ENCODE measurements around the gene GOLGA6L9.
"Not testable (repeated sequence)": the region's sequence is repeated elsewhere in the genome, so short reads cannot be mapped to it uniquely, and the experiment has no call there.

The GOLGA6L9 gene, protein sequence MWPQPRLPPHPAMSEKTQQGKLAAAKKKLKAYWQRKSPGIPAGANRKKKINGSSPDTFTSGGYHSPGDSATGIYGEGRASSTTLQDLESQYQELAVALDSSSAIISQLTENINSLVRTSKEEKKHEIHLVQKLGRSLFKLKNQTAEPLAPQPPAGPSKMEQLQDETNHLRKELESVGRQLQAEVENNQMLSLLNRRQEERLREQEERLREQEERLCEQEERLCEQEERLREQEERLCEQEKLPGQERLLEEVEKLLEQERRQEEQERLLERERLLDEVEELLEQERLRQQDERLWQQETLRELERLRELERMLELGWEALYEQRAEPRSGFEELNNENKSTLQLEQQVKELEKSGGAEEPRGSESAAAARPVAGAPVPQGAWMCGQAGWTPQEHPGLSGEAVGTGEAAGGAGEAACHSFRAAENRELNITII

DNA sequence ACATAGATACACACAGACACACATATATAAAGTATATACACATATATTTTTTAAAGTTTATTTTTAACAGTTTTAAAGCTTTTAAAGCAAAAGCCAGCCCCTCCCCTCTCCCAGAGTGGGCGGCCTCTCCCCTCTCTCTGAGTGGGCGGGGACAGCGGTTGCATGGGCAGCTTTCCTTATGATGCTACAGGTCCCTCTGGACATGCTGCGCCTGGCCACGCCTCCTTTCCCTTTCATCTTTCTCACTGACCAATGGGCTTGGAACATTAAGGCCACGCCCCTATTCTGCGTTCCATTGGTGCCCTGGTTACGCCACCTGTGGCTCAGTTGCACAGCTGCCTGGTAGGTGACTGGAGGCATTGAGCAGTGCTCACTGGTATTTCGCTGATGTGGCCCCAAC, at the start of gene GOLGA6L9:
GOLGA6L9 (plus strand) TSS at position 124 of the 400 bp plus-strand sequence; CDS start at position 388, 264 bp downstream.
- DNase-seq (ENCODE audit: low read depth): not testable (repeated sequence)

DNA sequence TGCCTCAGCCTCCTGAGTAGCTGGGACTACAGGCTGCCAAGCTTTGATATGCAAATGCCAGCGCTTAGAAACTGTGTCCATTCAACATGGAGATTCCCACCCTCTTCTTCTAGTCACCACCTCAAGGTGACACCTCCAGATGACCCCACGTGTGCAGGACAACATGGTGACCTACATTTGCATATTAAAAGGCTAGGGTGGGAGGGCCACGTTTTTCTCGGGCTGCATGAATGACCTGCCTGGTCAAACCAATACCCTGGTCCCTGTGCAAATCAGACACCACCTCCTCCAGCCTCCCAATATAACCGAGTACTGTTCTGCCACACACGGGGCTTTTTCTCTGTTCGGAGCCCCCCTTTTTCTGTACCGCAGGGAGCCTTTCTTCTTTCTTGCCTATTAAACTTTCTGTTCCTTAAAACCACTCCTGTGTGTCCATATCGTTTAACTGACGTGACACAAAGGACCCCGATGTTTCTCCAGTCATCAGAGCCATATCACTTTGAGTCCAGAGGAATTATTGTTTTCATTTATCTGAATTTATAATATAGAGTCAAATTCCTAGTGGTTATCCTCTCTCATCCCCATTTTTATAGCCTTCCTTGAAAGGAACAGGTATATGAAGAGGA, 48.2 kb upstream of the GOLGA6L9 start:
- DNase-seq (ENCODE audit: low read depth): not testable (repeated sequence)

DNA sequence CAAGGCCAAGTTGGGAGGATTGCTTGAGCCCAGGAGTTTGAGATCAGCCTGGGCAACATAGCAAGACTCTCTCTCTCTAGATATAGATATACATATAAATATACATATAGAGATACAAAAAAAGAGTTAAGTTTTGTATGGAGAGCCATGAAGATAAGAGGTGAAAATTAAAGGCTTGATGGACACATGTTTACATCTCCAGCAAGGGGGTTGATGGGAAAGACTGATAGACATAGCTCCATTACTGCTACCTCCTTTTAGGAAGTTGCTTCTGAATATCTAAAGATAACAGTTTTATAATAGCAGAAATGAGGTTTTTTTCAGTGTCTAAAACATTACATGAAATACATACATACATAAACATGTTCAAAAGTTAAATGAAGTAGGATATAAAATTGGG, 42.4 kb upstream of the GOLGA6L9 start:
- not testable (repeated sequence) for DNase-seq (ENCODE audit: low read depth)

DNA sequence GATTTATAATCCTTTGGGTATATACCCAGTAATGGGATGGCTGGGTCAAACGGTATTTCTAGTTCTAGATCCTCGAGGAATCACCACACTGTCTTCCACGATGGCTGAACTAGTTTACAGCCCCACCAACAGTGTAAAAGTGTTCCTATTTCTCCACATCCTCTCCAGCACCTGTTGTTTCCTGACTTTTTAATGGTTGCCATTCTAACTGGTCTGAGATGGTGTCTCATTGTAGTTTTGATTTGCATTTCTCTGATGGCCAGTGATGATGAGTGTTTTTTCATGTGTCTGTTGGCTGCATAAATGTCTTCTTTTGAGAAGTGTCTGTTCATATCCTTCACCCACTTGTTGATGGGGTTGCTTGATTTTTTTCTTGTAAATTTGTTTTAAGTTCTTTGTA, 39.5 kb upstream of the GOLGA6L9 start:
- DNase-seq (ENCODE audit: low read depth): not testable (repeated sequence)

DNA sequence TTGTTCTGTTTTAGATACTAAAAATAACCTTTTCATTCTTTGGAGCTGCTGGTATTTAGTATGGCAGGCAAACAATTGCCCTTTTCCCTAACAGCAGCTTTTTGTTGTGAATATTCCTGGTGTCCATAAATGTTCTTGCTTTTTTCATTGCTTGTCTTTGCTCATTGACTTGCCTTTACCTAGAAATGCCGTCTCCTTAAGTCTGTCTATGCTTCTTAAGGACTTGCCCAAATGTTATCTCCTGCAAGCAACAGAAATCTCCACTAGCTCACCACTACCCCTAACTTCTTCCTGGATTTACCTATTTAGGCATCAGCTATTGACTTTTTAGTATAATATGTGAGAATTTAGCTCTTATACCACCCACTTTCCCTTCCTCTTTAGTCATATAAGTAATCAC, 37.5 kb upstream of the GOLGA6L9 start:
- not testable (repeated sequence) for DNase-seq (ENCODE audit: low read depth)

DNA sequence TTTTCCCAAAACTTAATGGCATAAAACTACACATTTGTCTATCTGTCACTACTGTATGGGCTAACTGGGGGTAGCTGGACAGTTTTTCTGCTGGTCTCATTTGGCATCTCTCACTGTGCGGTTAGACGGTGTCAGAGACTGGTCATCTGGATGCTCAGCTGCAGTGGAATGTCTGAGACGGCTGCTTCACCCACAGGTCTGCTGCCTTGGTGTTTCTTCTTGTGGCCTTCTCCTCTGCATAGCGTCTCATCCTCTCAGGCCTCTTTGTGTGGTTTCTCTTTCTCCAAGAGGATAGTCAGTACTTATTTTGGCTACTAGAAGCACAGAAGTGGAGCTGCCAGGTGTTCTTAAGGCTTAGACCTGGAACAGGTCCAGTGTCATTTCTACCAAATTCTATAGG, 35.9 kb upstream of the GOLGA6L9 start:
- DNase-seq (ENCODE audit: low read depth): no peak

DNA sequence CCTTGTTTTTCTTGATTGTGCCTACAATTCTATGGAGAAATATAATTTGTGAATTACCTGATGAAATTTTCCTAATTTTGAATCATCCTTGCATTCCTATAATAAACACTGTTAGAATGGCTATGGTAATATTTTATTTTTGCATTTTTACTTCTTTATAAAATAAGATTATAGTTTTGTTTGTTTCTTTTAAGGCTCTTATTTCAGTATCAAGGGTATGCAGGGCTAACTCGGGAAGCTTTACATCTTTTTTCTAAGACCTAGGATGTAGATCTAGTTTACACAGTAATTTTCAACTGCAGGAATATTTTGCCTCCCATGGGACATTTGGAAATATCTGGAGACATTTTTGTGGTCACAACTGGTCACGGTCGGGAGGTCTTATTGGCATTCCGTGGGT, 33.8 kb upstream of the GOLGA6L9 start:
- not testable (repeated sequence) for DNase-seq (ENCODE audit: low read depth)

DNA sequence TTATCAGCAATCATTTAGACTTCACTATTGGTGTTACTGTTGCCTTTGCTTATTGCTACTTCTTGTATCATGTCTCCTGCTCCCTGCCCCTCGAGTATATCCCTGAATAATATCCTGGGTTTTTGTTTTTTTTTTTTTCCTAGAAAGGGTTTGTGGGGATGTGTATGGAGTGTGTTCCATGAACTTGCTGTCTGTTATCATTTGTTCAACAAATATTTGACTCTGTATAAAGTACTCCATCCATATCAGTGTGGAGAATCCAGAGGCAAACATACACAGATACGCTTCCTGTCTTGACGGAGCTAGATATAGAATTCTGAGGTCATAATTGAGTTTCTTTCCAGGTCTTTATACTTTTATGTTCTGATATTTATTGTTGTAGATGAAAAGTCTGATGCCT, 31.8 kb upstream of the GOLGA6L9 start:
- no peak for DNase-seq (ENCODE audit: low read depth)

DNA sequence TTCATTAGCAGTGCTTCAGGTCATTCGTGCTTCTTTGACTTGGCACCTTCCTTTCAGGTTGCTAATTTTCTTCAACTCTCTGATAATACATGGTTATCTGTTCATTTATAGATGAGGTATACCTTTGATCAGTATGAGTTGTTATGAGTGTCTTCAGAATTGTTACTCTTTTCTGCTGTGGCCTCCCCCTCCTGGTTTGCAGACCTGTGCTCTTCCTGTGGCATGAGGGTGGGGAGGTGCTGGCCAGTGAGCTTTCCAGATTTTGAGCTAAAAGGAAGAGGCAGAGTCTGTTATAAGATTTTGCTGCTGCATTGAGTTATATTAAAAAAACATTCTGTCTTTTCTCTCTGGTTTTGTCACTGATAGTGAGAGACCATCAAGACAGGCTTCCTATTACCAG, 30.8 kb upstream of the GOLGA6L9 start:
- DNase-seq (ENCODE audit: low read depth): no peak

DNA sequence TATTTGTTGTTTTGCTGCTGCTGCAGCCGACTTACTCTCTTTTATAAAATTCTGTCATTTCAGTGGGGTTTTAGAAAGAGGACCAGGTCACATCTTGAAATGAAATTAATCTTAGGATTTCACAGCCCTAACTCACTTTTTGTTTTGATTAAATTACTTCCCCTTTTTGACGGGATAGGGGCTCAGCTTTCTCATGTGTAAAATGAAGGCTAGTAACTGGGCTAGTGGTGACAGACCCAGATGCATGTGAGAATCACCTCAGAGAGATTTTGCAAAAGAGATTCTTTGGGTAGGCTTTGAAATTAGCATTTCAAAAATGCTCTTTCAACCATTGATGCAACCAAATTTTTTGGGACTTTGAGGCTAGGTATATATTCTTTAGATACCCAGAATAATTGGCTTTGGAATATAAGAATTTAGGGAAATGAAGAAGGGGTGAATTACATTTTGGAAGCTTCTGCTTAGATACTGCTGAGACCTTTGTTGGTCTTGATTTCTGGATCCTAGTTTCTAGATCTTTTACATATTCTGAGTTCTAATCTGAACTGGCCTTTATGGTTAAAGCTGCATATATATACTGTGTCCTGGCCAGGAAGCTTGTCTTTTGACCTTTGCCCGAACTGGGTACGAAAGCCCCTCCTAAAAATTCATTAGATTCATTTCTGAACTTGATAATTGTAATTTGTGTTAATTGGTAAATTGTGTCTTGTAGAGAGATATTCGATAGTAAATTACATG, 30.1 kb upstream of the GOLGA6L9 start:
- DNase-seq (ENCODE audit: low read depth): not testable (repeated sequence)

DNA sequence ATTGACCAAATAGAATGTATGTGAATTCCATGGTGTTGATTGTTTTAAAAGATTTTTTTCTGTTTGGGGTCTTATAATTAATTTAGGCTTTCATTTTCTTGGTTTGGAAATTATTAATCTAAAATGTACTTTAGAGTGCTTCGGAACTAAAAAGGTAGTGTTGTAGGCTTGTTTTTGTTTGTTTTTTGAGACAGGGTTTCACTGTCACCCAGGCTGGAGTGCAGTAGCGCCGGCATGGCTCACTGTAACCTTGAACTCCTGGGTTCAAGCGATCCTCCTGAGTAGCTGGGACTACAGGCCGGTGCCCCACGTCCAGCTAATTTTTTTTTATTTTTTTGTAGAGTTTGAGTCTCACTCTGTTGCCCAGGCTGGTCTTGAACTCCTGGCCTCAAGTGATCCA, 27.7 kb upstream of the GOLGA6L9 start:
- not testable (repeated sequence) for DNase-seq (ENCODE audit: low read depth)

DNA sequence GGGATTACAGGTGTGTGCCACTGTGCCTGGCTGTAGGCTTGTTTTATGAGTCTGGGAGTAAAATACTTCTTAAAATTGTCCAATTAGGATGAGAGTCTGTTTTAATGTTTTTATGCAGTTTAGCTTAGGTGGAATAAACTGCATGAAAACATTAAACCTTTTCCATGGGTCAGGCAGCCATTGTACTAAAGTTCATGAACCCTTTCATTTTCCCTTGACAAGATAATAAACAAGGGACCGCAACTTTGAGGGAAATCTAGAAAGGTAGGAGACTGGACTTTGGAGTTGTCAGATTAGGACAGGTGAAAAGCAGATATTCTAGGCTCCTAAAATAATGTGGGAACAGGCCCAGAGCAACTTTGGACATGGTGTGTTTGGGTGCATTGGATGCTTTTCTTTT, 27.3 kb upstream of the GOLGA6L9 start:
- DNase-seq (ENCODE audit: low read depth): not testable (repeated sequence)

DNA sequence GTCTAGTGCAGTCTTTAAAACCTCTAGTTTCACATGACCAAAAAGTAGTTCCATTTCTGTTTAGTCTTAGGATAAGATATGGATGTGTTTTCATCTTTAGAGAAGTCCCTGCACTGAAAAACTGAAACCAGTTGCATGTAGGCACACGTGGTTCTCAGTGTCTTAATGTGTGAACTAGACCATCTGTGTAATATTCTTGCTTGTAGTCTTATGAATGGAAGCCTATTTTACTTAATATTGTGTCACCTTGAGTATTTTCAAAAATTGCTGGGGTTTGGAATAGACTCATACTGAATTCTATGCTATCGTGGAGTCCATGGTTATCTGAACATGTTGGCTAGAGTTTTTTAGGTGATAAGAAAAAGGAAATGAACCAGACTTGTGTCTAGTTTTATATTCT, 23.4 kb upstream of the GOLGA6L9 start:
- DNase-seq (ENCODE audit: low read depth): not testable (repeated sequence)

DNA sequence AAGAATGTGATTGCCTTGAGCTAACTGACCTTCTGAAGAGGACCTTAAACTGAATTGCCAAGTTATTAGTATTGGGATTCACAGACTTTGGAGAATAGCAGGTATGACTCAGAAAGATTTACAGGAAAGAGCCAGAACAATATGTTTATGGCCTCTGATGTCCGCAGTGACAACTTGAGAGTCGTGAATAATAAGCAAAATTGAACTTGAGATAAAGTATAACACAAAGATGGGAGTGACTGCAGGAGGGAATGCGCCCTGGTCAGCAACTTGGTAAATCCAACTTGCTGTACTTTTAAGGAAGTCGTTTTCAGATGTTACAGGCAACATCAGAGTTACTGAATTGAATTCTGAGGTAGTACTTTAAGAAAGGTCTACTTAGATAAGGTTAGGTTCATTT, 19.3 kb upstream of the GOLGA6L9 start:
- DNase-seq (ENCODE audit: low read depth): not testable (repeated sequence)

DNA sequence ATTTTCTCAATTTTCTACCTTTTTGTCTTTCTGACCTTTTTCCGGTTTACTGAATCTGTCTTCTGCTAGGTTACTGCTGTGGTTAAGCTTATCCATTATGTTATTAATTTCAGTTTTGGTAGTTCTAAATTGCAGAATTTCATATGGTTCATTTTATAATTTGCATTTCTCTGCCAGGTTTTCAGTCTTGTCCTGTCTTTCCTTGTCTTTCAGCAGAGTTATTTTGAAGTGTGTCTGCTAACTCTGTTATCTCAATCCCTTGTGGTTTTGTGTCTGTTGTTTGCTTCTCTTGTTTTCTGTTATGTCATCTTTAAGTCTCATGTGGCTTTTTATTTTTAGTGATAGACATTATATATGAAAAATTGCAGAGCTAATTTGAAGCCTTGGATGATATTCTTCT, 18.0 kb upstream of the GOLGA6L9 start:
- not testable (repeated sequence) for DNase-seq (ENCODE audit: low read depth)

DNA sequence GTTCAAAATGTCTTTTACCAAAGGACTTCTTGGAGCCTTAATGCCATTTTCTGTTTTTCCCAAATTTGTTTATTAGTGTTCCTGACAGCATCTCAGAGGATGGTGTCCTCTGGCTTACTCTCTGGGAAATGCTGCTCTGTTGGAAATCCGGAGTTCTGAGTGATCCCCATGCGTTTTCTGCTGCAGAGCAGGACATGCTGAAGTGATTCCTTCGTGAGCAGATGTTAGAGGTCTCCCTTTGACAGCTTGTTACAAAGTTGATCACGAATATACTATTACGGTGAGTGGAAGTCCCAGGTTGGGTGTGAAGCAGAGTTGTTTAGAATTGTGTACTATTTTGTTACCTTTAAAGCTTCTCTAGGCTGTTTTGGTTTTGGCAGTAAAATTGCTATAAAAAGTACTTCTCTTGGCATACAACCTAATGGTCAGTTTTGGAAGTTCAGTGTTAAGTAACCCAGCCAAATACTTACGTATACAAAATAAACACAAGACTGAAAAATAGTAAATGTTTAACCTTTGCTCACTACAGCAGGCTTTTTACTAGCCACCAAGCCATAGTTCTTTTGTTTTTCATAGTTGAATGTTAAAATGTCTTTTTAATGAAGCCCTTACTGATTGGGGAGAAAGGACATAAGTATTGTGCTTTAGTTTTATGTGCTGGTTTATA, 15.0 kb upstream of the GOLGA6L9 start:
- not testable (repeated sequence) for DNase-seq (ENCODE audit: low read depth)

DNA sequence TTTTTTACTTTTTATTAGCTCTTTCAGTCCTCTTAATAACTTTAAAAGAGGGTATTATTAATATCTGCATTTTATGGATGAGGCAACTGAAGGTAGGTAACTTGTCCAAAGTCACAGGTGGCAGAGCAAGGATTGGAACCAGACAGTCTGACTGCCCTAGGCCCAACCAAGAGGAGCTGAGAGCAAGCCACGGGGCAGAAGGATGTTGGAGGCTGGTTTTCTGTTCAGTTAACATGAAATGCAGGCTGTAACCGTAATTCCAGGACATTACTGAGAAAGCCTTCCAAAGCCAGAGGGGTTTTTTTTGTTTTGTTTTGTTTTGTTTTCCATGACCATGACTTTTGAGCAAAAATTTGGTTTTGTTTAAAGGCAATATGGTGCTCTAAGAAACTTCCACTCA, 9.1 kb upstream of the GOLGA6L9 start:
- DNase-seq (ENCODE audit: low read depth): not testable (repeated sequence)

DNA sequence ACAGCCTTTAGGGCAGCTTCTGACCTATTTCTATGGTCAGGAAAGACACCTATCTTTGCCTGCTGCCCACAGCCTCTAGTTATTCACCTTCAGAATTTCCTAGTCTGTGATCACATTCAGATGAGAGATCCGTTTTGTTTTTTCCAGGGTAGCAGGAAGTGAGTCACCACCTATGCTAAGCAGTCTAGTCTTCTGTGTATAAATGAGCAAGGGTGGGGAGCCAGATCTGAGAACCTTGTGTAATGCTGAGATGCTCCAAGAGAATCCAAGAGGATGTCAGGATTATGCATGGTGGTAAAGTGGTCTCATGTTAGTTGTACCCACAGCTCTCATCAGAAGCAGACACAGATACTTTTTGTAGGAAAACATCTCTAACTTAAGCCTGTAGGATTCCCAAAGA, 8.7 kb upstream of the GOLGA6L9 start:
- not testable (repeated sequence) for DNase-seq (ENCODE audit: low read depth)

DNA sequence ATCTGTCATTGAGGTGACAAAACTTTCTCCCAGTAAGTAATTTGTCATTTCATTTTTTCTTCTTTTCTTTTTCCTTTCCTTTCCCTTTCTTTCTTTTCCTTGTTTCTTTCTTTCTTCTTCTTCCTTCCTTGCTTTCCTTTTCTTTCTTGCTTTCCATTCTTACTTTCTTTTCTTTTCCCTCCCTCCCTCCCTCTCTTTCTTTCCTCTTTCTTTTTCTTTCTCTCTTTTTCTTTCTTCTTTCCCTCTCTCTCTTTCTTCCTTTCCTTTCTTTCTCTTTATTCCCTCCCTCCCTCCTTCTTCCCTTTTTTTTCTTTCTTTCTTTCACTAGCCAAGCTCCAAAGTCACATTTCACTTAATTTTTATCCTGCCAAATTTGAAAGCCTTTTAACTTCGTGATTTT, 2.5 kb upstream of the GOLGA6L9 start:
- DNase-seq (ENCODE audit: low read depth): not testable (repeated sequence)

DNA sequence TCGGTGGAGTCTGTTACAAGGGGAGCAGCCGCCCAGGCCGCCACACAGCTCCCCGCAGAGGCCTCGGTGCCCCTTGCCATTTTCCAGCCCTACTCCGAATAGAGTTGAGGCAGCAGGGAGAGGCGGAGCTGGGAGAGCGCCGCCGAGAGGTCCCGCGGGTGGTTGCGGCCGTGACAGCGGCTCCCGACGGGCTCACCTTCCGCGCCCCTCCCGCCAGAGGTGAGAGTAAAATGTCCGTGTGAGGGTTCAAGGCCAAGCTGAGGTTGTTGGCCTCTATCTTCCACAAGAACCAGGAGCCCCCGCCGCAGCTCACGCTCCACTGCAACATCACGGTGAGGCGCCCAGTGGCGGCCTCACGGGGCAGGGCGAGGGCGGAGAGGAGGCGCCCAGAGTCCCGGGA, 15.8 kb downstream of the GOLGA6L9 start:
- not testable (repeated sequence) for DNase-seq (ENCODE audit: low read depth)

DNA sequence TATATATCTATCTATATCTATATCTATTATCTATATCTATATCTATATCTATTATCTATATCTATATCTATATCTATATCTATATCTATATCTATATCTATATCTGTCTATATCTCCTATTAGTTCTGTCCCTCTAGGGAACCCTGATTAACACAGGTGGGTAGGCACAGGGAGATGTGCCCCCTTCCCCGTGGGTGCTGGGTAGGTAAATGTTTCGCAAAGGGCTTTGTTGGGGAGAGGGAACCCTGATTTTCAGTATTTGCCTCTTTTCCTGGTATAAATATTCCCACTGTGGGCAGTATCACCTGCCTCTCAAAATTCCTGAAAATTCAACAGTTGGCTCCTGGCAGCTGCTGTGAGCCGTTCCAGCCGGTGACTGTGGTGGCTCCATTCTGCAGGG, 27.7 kb downstream of the GOLGA6L9 start:
- DNase-seq (ENCODE audit: low read depth): not testable (repeated sequence)

DNA sequence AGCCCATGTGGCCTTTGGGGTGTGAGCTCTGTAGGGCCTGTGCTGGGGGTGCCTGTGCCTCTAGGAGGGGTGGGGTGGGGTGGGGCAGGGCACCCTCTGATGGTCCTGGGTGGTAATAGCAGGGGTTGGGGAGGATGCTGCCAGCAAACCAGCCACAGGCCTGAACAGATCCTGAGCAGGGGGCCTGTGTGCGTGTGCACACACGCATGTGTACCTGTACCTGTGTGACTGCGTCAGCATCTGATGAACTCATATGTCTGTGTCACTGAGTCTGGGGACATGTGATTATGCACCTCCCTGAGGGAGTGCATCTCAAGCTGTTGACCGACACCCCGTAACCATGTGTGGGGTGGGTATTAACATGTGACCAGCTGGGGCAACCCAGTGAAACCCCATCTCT, 36.0 kb downstream of the GOLGA6L9 start:
- not testable (repeated sequence) for DNase-seq (ENCODE audit: low read depth)
